ES-I3 (cell line): ENCODE measurements around the gene CTDSPL.

Experiments used
- H3K36me3 ChIP-seq: 2 replicates; pipeline ENCODE4 v1.6.1; 2013; ENCODE audit warnings: mild to moderate bottlenecking, low read length, control low read depth, moderate library complexity; ENCODE audit not compliant: insufficient read depth
- H3K4me1 ChIP-seq: 2 replicates; pipeline ENCODE4 v1.6.1; 2013; ENCODE audit warnings: mild to moderate bottlenecking, control low read depth, low read length; ENCODE audit not compliant: insufficient read depth
- H3K9ac ChIP-seq: 2 replicates; pipeline ENCODE4 v1.6.1; 2013; ENCODE audit warnings: low read depth, mild to moderate bottlenecking, low read length, moderate library complexity
- H3K9me3 ChIP-seq: 2 replicates; pipeline ENCODE4 v1.6.1; 2013; ENCODE audit warnings: mild to moderate bottlenecking, low read length, moderate library complexity; ENCODE audit not compliant: control insufficient read depth, insufficient read depth

Gene CTDSPL

GRCh38 chr3:37997791-37998370, 136.2 kb downstream of the CTDSPL start:
- Histone ChIP-seq H3K9ac (no peak overlapping the region), H3K4me1 (peaks cover 7% of the 10 kb centered on the region; the same call in 1 of the 2 replicates), H3K9me3 (no peaks in the 10 kb centered on the region), H3K36me3 (no peaks in the 10 kb centered on the region)

DNA sequence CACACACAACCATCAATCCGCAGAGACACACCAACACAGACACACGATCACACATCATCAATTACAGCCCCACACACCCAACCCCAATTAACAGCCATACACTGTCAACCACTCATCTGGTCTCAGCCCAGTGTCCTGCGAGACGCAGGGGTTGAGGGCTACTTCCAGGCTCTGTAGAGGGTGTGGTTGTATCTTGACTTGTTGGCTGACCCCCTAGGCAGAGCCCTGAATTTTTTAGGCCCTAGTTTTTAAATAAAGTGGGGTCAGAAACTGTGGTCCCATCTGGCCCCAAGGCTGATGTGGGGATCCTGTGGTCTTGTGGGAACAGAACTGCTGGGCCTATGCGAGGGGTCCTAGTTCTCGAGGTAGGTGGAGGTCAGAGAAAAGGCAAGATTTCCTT, 138.2 kb downstream of the CTDSPL start:
- no peaks in the 10 kb centered on the region for H3K9me3 ChIP-seq
- H3K9ac ChIP-seq = no peak overlapping the region
- H3K36me3 ChIP-seq = no peaks in the 10 kb centered on the region
- peaks cover 5% of the 10 kb centered on the region; the same call in 1 of the 2 replicates for H3K4me1 ChIP-seq

GRCh38 chr3:38000242-38000916, 138.7 kb downstream of the CTDSPL start:
- no peaks in the 10 kb centered on the region for H3K36me3 ChIP-seq
- no peak overlapping the region for H3K9ac ChIP-seq
- peaks cover 5% of the 10 kb centered on the region; the same call in 1 of the 2 replicates for H3K4me1 ChIP-seq
- no peaks in the 10 kb centered on the region for H3K9me3 ChIP-seq

DNA sequence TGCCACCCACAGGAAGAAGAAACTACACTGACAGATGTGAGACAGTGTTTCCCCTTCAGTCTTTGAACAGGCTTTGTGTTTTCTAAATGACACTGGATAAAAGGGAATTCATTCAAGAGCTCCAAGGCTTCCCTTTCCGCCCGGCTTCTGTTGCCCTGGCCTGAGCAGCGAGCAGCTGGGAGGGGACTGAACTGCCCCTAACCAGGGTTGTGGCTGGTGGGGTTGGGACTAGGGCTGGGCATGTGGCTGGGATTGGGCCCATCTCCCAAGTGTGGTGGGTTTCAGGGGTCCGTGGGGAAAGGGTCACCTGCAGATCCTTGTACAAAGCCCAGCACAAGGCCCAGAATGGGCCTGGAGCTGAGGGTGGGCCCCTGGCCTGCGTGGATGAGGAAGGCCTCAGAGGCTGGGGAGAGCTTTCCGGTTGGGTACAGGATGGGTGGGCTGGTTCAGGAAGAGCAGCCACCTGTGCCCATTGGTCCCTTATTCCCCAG, 139.3 kb downstream of the CTDSPL start:
- Histone ChIP-seq H3K36me3 (no peaks in the 10 kb centered on the region), H3K9ac (no peak overlapping the region), H3K4me1 (peaks cover 5% of the 10 kb centered on the region; the same call in 1 of the 2 replicates), H3K9me3 (no peaks in the 10 kb centered on the region)

GRCh38 chr3:38001456-38002081, 139.9 kb downstream of the CTDSPL start:
- Histone ChIP-seq H3K36me3 (no peaks in the 10 kb centered on the region), H3K9me3 (no peaks in the 10 kb centered on the region), H3K9ac (no peak overlapping the region), H3K4me1 (peaks cover 5% of the 10 kb centered on the region; the same call in 1 of the 2 replicates)

DNA sequence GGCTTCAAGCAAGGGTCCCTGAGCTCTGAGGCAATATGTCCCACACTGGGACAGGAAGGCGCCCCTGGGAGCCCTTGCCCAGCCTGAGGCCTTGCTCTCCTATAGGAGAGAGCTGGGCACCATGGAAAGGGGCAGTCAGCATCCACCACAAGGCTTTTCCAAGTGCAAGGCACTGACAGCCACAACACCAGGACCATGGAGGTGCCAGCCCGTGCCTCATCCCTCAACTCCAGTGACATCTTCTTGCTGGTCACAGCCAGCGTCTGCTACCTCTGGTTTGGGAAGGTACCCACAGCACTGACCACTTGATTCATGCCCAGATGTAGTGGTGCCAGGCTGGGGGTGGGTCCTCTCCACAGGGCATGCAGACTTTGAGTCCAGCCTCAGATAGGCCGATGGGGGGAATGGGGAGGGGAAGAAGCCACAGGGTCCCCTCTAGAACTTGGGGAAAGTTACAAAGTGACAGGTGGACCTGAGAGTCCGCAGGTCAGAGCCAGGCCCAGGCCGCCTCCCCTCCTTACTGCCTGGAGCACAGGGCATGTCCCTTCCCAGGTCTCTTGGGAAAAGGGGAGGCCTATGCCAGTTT, 140.7 kb downstream of the CTDSPL start:
- no peaks in the 10 kb centered on the region for H3K9me3 ChIP-seq
- no peak overlapping the region for H3K9ac ChIP-seq
- peaks cover 5% of the 10 kb centered on the region; the same call in 1 of the 2 replicates for H3K4me1 ChIP-seq
- no peaks in the 10 kb centered on the region for H3K36me3 ChIP-seq

- Histone ChIP-seq H3K4me1 (peaks cover 5% of the 10 kb centered on the region; the same call in 1 of the 2 replicates), H3K9me3 (no peaks in the 10 kb centered on the region), H3K9ac (no peak overlapping the region), H3K36me3 (no peaks in the 10 kb centered on the region)
These were observed 141.3 kb downstream of the CTDSPL start for GRCh38 chr3:38002940-38003339.

DNA sequence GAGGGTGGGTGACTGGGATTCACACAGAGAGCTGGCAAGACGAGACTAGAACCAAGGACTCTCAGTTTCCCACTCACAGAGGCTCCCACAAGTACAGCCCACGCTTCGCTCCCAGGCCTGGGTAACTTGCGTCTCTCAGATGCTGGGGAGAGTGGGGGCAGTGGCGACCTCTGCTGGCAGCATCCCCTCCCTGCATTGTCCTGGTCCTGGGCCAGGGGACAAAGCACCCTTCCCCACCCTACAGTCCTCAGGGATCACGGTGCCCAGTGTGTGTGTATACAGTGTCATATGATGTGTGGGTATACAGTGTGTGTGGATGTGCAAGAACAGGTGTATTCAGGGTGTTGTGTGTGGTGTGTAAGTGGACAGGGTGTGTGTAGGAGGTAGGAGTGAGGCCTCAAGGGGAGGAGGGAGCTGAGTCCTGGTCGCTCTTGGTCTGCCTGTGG, 141.7 kb downstream of the CTDSPL start:
- no peak overlapping the region for H3K9ac ChIP-seq
- no peaks in the 10 kb centered on the region for H3K36me3 ChIP-seq
- peaks cover under 1% of the 10 kb centered on the region; the same call in 1 of the 2 replicates for H3K4me1 ChIP-seq
- no peaks in the 10 kb centered on the region for H3K9me3 ChIP-seq

- Histone ChIP-seq H3K9ac (no peak overlapping the region), H3K4me1 (no peaks in the 10 kb centered on the region), H3K36me3 (no peaks in the 10 kb centered on the region), H3K9me3 (no peaks in the 10 kb centered on the region)
These were observed 142.2 kb downstream of the CTDSPL start for GRCh38 chr3:38003817-38004414.

DNA sequence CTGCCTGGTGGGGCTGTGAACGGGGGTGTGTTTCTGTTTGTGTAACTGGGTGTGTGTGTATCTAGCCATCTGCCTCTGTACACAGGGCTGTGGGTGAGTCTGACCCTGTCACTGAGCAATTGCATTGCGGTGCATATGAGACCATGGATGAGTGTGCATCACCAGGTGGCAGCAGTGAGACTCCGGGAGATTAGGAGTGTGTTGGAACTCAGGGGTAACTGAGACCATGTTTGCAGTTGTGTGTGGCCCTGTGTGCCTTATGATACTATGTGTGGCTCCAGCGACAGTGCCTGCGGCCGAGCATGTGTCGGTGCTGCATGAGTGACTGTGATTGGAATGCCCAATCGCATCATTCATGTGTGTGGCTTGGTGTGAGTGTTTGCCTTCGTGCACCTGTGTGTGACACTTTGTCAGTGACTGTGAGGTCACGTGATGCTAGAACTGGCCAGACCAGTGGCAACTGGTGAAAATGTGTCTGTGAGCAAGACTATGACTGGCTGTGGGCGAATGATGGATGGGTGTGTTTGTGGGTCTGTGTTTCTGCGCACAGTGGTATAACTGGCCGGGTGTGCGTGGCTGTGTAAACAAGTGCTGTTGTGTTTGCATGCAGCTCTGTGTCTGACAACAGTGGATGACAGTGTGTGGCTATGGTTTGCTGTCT, 142.9 kb downstream of the CTDSPL start:
- Histone ChIP-seq H3K9ac (no peak overlapping the region), H3K9me3 (no peaks in the 10 kb centered on the region), H3K4me1 (no peaks in the 10 kb centered on the region), H3K36me3 (no peaks in the 10 kb centered on the region)

DNA sequence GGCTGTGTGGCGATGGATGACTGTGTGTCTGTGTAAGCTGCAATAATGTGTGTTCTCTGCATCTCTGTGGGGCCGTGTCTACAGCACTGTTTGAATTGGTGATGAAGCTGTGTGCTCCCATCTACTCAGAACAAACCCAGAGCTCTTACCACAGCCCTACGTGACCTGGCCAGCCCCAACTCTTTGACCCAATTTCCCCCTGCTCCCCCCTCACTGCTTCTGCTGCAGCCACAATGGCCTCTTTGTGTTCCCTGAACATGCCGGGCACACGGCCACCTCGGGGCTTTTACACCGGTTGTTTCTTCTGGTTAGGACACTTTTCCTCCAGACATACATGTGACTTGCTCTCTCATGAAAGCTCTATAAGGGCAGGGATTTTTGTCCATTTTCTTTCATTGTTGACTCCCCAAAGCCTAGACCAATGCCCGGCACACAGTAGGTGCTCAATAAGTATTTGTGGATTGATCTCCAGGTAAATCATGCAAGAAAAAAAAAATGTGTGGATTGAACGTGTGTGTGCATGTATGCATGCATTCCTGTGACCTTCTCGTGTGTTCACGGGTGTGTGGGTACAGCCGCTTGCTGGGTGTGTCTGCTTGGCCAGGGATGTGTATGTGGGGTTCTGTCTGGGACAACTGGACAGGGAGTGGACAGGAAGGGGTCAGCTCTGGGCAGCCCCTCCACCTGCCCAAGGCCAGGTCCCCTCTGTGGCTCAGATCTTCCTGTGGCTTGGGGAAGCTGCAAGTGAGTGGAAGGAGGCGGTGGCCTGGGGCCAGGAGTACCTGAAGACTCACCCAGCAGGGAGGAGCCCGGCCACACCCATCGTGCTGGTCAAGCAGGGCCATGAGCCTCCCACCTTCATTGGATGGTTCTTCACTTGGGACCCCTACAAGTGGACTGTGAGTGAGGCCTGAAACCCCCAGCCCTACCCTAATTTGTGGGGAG, 143.7 kb downstream of the CTDSPL start:
- Histone ChIP-seq H3K36me3 (no peaks in the 10 kb centered on the region), H3K9ac (no peak overlapping the region), H3K4me1 (no peaks in the 10 kb centered on the region)

DNA sequence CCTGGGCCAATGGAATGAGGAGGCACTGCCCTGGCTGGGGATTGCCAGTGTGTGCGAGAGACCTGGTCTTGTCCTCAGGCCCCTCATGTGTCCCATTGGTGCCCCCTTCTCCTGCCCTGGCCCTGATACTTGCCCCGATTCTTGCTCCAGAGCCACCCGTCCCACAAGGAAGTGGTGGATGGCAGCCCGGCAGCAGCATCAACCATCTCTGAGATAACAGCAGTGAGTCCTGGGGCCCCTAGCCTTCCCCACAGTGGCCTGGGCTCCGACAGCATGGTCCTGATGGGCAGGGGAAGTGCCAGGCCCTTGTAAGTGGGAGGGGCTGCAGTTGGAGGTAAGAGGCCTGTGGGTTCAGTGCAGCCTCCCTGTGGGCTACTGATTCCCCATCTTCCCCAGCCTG, 144.4 kb downstream of the CTDSPL start:
- H3K36me3 ChIP-seq = no peaks in the 10 kb centered on the region
- H3K4me1 ChIP-seq = no peaks in the 10 kb centered on the region
- H3K9ac ChIP-seq = no peak overlapping the region
- H3K9me3 ChIP-seq = no peaks in the 10 kb centered on the region

More for the DNA sequence above, 143.7 kb downstream of the CTDSPL start:
- no peaks in the 10 kb centered on the region for H3K9me3 ChIP-seq

GRCh38 chr3:38006445-38006995, 144.8 kb downstream of the CTDSPL start:
- Histone ChIP-seq H3K4me1 (no peaks in the 10 kb centered on the region), H3K36me3 (no peaks in the 10 kb centered on the region), H3K9me3 (no peaks in the 10 kb centered on the region), H3K9ac (no peak overlapping the region)
